ENCODE data around the gene POLR1E. TPM values are rescaled to one million over a fixed set of nuclear protein-coding genes. Genes with fewer than 3 reads are reported as not detected.
"Not testable (repeated sequence)": the region's sequence is repeated elsewhere in the genome, so short reads cannot be mapped to it uniquely, and the experiment has no call there.

POLR1E gene
- total RNA-seq, 1 donor, result 28.9 TPM

- H3K27me3 ChIP-seq (ENCODE audit: insufficient read depth, low read length), result no peaks in the 10 kb centered on the region
- H3K4me1 ChIP-seq (ENCODE audit: insufficient read depth, low read length), result peaks cover 6% of the 10 kb centered on the region
- H3K4me3 ChIP-seq (ENCODE audit: low read length), result no peak overlapping the region
- H3K9me3 ChIP-seq (ENCODE audit: low read depth, low read length), result no peaks in the 10 kb centered on the region
Observed at GRCh38 chr9:37508135-37508833, 22.5 kb downstream of the POLR1E start.

DNA sequence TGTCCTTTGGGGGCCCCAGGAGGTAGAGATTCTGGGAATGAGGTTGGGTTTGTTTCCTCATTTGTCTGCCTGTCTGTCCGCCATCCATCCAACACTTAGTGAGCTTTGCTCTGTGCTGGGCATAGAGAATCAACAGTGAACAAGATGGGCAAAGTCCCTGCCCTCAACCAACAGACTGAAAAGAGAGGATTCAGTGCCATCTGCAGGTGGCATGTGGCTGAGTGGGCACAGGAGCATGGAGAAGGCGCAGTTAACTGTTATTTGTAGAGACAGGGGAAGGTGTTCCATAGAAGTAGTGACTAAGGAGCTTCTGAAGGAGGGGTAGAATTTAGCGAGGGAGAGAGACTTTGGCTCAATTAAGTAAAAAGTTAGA, 23.1 kb downstream of the POLR1E start:
- Histone ChIP-seq H3K27me3 (ENCODE audit: insufficient read depth, low read length) (no peaks in the 10 kb centered on the region), H3K4me3 (ENCODE audit: low read length) (no peak overlapping the region), H3K4me1 (ENCODE audit: insufficient read depth, low read length) (peaks cover under 1% of the 10 kb centered on the region)

GRCh38 chr9:37509536-37509935, 23.8 kb downstream of the POLR1E start:
- no peaks in the 10 kb centered on the region for H3K27me3 ChIP-seq (ENCODE audit: insufficient read depth, low read length)
- H3K9me3 ChIP-seq (ENCODE audit: low read depth, low read length), result no peaks in the 10 kb centered on the region
- no peak overlapping the region for H3K4me3 ChIP-seq (ENCODE audit: low read length)

More for the DNA sequence above, 23.1 kb downstream of the POLR1E start:
- no peaks in the 10 kb centered on the region for H3K9me3 ChIP-seq (ENCODE audit: low read depth, low read length)

DNA sequence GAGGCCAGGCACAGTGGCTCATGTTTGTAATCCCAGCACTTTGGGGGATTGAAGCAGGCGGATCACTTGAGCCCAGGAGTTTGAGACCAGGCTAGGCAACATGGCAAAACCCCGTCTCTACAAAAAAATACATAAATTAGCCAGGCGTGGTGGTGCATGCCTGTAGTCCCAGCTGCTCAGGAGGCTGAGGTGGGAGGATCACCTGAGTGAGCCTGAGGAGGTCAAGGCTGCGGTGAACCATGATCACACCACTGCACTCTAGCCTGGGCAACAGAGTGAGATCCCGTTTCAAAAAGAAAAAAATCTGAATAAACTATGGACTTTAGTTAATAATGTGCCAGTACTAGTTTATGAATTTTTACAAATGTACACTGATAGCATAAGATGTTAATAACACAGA, 24.3 kb downstream of the POLR1E start:
- H3K4me1 ChIP-seq (ENCODE audit: insufficient read depth, low read length); H3K9me3 ChIP-seq (ENCODE audit: low read depth, low read length); H3K27me3 ChIP-seq (ENCODE audit: insufficient read depth, low read length); H3K4me3 ChIP-seq (ENCODE audit: low read length): not testable (repeated sequence)

More at GRCh38 chr9:37509536-37509935, 23.8 kb downstream of the POLR1E start:
- no peaks in the 10 kb centered on the region for H3K4me1 ChIP-seq (ENCODE audit: insufficient read depth, low read length)

DNA sequence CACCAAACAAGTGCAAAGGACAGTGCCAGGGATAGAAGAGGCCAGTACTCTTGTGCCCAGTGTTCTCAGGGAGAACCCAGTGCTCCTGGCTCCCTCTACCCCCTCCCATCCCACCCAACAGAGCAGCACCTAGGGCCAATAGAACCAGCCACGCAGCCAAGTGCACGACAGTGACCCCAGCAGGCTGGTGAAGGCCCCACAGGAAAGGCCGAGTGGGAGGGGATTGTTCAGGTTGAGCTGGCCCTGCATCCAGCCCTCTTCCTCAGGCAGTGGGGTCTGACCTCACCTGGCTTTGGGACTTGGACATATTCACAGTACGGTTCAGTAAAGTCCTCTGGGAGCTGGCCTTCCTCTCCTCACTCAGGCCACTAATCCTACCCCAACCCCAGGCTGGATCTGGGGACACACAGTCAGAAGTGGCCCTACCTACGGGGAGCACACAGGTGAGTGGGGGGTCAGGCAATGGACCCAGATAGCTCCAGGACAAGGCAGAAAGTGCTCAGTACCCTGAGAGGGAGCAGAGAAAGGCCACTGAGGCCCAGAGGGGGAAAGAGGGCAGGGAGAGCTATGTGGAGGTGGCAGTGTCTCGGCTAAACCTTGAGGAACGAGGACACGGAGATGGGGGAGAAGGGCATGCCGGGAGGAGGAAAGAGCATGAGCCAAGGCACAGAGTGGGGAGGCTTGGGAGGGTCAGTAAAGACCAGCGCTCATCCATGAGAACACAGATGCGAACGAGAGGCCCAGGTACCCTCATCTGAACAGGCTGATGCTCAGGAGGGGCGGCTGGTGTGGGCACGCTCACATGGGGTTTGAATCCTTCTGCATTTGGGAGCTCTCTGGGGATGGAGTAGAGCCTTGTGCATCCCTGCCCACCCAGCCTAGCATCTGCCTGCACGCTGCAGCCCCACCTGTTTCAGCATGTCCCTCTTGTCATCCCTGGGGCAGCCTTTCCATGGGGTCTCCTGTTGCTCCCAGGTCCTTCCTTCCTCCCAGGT, 25.6 kb downstream of the POLR1E start:
- no peaks in the 10 kb centered on the region for H3K4me1 ChIP-seq (ENCODE audit: insufficient read depth, low read length)
- H3K9me3 ChIP-seq (ENCODE audit: low read depth, low read length), result no peaks in the 10 kb centered on the region
- no peak overlapping the region for H3K4me3 ChIP-seq (ENCODE audit: low read length)
- no peaks in the 10 kb centered on the region for H3K27me3 ChIP-seq (ENCODE audit: insufficient read depth, low read length)

DNA sequence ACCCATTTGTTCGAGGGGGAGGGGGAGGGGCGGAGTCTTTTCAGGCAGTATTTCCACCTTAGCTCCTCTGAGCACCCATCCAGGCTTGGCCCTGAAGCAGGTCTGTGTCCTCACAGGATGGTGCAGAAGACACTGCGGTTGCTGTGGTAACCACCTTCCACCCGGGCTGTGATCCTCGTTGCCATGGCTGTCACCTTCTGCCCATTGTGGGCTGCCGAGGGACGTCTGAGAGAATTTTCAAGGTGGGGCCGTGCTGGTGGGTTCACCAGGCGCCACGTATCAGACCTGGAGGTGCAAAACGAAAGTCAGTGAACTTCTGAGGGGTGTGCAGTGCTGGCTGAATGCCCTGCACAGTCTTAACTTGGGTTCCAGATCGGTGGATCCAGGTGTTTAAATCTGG, 26.7 kb downstream of the POLR1E start:
- Histone ChIP-seq H3K9me3 (ENCODE audit: low read depth, low read length) (no peaks in the 10 kb centered on the region), H3K27me3 (ENCODE audit: insufficient read depth, low read length) (no peaks in the 10 kb centered on the region), H3K4me1 (ENCODE audit: insufficient read depth, low read length) (no peaks in the 10 kb centered on the region), H3K4me3 (ENCODE audit: low read length) (no peak overlapping the region)

GRCh38 chr9:37514415-37514814, 28.7 kb downstream of the POLR1E start:
- not testable (repeated sequence) for H3K9me3 ChIP-seq (ENCODE audit: low read depth, low read length); H3K27me3 ChIP-seq (ENCODE audit: insufficient read depth, low read length); H3K4me1 ChIP-seq (ENCODE audit: insufficient read depth, low read length); H3K4me3 ChIP-seq (ENCODE audit: low read length)

GRCh38 chr9:37514999-37515398, 29.3 kb downstream of the POLR1E start:
- H3K9me3 ChIP-seq (ENCODE audit: low read depth, low read length), result no peaks in the 10 kb centered on the region
- H3K4me3 ChIP-seq (ENCODE audit: low read length), result no peak overlapping the region
- no peaks in the 10 kb centered on the region for H3K4me1 ChIP-seq (ENCODE audit: insufficient read depth, low read length)
- H3K27me3 ChIP-seq (ENCODE audit: insufficient read depth, low read length), result no peaks in the 10 kb centered on the region

DNA sequence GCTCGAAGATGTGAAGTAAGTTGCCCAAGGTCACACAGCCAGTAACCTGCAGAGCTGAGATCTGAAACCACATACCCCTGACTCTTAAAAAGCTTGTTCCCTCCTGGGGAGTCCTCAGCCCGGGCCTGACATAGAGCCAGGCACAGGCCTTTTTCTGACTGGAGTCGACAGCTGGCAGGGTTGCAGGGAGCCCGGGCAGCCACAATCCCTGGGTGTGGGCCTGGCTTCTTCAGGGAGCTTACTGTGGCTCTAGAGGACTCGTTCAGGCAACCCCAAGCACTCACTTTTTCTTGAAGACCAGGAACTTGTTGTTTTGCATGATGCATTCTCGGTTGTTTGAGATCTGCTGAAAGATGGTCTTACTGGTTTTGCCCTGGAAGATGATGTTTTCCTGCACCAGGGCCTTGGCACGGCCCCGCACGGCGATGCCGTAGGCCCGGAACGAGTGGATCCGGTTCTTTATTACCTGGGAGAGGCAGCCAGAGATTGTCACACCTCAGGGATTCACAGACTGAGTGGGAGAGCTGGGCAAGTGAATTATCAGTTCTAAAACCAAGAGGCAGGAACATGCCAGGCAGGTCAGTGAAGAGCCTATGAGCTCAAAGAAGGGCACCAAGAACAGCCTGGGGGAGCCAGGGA, 30.0 kb downstream of the POLR1E start:
- Histone ChIP-seq H3K4me3 (ENCODE audit: low read length) (no peak overlapping the region), H3K27me3 (ENCODE audit: insufficient read depth, low read length) (no peaks in the 10 kb centered on the region), H3K4me1 (ENCODE audit: insufficient read depth, low read length) (no peaks in the 10 kb centered on the region), H3K9me3 (ENCODE audit: low read depth, low read length) (no peaks in the 10 kb centered on the region)

- Histone ChIP-seq H3K4me3 (ENCODE audit: low read length) (no peak overlapping the region), H3K4me1 (ENCODE audit: insufficient read depth, low read length) (no peaks in the 10 kb centered on the region), H3K27me3 (ENCODE audit: insufficient read depth, low read length) (no peaks in the 10 kb centered on the region), H3K9me3 (ENCODE audit: low read depth, low read length) (no peaks in the 10 kb centered on the region)
Observed at GRCh38 chr9:37517923-37518322, 32.2 kb downstream of the POLR1E start.

DNA sequence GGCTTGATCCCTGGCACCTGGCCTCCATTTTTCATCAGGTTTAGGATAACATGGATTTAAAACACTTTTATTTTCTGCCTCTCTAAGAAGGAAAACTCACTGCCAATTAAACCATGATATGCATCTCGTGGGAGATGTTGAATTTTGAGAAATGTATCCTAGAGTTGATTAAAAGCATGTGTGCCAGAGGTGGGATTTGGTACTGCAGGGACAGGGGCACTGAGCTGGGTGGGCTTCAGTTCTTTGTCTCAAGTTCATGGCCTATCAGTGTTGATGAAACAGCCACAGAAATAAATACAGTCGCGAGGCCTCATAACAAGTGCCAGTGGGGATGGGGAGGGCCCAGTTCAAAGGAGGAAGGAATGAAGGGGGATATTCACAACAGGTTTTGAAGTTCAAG, 34.9 kb downstream of the POLR1E start:
- H3K4me1 ChIP-seq (ENCODE audit: insufficient read depth, low read length), result no peaks in the 10 kb centered on the region
- no peaks in the 10 kb centered on the region for H3K27me3 ChIP-seq (ENCODE audit: insufficient read depth, low read length)
- H3K4me3 ChIP-seq (ENCODE audit: low read length), result no peak overlapping the region
- no peaks in the 10 kb centered on the region for H3K9me3 ChIP-seq (ENCODE audit: low read depth, low read length)

GRCh38 chr9:37521111-37521510, 35.4 kb downstream of the POLR1E start:
- Histone ChIP-seq H3K9me3 (ENCODE audit: low read depth, low read length) (no peaks in the 10 kb centered on the region), H3K4me3 (ENCODE audit: low read length) (no peak overlapping the region), H3K4me1 (ENCODE audit: insufficient read depth, low read length) (no peaks in the 10 kb centered on the region), H3K27me3 (ENCODE audit: insufficient read depth, low read length) (no peaks in the 10 kb centered on the region)

DNA sequence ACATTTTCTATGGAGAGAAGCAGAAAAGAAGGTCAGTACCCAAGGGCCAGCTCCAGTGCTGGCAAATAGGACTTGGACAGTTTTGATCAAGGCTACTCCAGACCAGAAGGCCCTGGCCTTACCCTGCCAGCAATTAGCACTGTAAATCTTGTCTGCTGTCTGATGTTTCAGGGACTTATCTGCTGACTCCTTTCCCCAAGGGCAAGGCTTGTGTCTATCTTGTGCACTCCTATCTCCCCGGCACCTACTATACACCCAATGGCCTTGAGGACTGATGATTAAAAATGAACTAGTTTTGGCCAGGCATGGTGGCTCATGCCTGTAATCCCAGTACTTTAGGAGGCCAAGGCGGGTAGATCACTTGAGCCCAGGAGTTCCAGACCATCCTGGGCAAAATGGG, 37.2 kb downstream of the POLR1E start:
- no peak overlapping the region for H3K4me3 ChIP-seq (ENCODE audit: low read length)
- H3K9me3 ChIP-seq (ENCODE audit: low read depth, low read length), result no peaks in the 10 kb centered on the region
- no peaks in the 10 kb centered on the region for H3K4me1 ChIP-seq (ENCODE audit: insufficient read depth, low read length)
- H3K27me3 ChIP-seq (ENCODE audit: insufficient read depth, low read length), result no peaks in the 10 kb centered on the region

DNA sequence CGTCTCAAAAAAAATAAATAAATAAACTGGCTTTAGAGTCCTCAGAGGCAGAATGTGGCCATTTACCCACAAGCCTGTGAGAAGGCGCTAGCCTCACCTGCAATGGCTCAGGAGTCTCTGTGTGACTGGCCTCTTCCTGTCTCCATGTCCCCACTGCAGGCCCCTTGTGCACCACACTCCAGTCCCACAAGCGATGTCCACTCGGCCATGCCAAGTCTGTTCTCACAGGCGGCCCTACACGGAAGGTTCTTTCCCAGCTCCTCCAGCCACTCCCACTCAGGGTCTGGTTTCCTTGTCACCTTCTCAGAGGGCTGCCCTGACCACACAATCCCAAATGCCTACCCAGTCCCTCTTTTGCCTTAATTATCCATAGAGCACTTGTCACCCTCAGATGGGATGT, 38.2 kb downstream of the POLR1E start:
- Histone ChIP-seq H3K27me3 (ENCODE audit: insufficient read depth, low read length) (no peaks in the 10 kb centered on the region), H3K9me3 (ENCODE audit: low read depth, low read length) (no peaks in the 10 kb centered on the region), H3K4me3 (ENCODE audit: low read length) (no peak overlapping the region), H3K4me1 (ENCODE audit: insufficient read depth, low read length) (no peaks in the 10 kb centered on the region)
